PFSK-1 (cell line): Measurements from ENCODE around the gene PCMT1.

Experiments
- FOXP2 ChIP-seq: optimal IDR thresholded peaks from 2 replicates; pipeline ENCODE3; 2011; ENCODE audit warnings: borderline replicate concordance, control low read depth, inconsistent platforms; ENCODE audit not compliant: insufficient read depth; ENCODE audit errors: extremely low read length, extremely low read depth
- POLR2AphosphoS5 ChIP-seq: IDR thresholded peaks from 2 replicates; pipeline ENCODE4 v1.6.1; 2012; ENCODE audit warnings: low read depth, mild to moderate bottlenecking, control low read depth, low read length, moderate library complexity
- REST ChIP-seq, 2 experiments: IDR thresholded peaks; 2 replicates each; pipeline versions ENCODE4 v1.6.1 to v1.8.0; 2011 to 2012; ENCODE audit warnings: low read depth in 2 of 2, low read length in 2 of 2, control low read depth in 1 of 2, inconsistent platforms in 1 of 2, mild to moderate bottlenecking in 1 of 2, moderate library complexity in 1 of 2; ENCODE audit not compliant: insufficient read depth in 1 of 2
- SIN3A ChIP-seq: IDR thresholded peaks from 2 replicates; pipeline ENCODE4 v1.6.1; 2012; ENCODE audit warnings: mild to moderate bottlenecking, low read length, moderate library complexity, borderline replicate concordance; ENCODE audit not compliant: insufficient read depth

- TF ChIP-seq SIN3A: no peak
- TF ChIP-seq REST (IDR thresholded peaks at IDR 0.05; ENCODE audit: insufficient read depth in 1 of 2, low read depth in 2 of 2, low read length in 2 of 2): no peak
- no peak for TF ChIP-seq FOXP2
- no peak for TF ChIP-seq POLR2AphosphoS5
These were observed 110.4 kb downstream of the PCMT1 start for GRCh38 chr6:149859938-149860337.
